ENCODE results near the gene TARS1.

DNA sequence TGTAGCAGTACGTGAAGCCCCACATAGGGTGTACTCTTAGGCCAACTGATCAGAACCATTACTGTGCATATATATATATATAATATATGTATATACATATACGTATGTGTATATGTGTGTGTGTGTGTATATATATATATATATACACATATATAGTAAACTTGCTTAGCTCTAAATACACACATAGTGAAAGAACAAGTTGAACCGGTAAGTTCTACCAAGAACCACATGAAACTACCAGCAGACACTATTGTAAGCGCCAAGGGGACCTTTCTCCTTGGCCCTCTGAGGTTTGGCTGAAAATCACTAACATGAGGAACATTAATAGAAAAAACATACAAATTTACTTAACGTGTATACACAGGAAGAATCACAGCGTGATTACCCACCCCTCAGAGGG is 1.8 kb upstream of the TARS1 start:
- no peak for TF ChIP-seq BRCA1 (CRISPR knock-in tag; IDR thresholded peaks at IDR 0.05)
- TF ChIP-seq ESRRA (CRISPR knock-in tag; IDR thresholded peaks at IDR 0.05; ENCODE audit: low read depth) = no peak
